Measurements from ENCODE around the gene SLC9A8. TPM values are rescaled to one million over a fixed set of nuclear protein-coding genes. Genes with fewer than 3 reads are reported as not detected.

Gene SLC9A8
- total and polyA plus RNA-seq, 2 donors (not counting 3 experiments of a cell fraction or from before 2014, with no cell fraction given), result 5.1 to 14.4 TPM

- Histone ChIP-seq H3K27me3 (ENCODE audit: control insufficient read depth in 2 of 2, insufficient read depth in 2 of 2, low read length in 2 of 2) (no peaks in the 10 kb centered on the region), H3K4me1 (ENCODE audit: control insufficient read depth, extremely low read depth, insufficient read depth, low read length) (no peaks in the 10 kb centered on the region), H3K79me2 (ENCODE audit: control insufficient read depth, insufficient read depth, low read length) (no peaks in the 10 kb centered on the region), H3K4me2 (ENCODE audit: insufficient read depth, low read length) (no peak overlapping the region), H3K9me3 (replicated peaks; ENCODE audit: control insufficient read depth, insufficient read depth, low read length) (no peaks in the 10 kb centered on the region), H3K4me3 (replicated peaks in 1 of 3; ENCODE audit: insufficient read depth in 1 of 3, low read depth in 1 of 3, low read length in 3 of 3) (no peak overlapping the region), H3K36me3 (ENCODE audit: control insufficient read depth in 2 of 2, extremely low read depth in 1 of 2, insufficient read depth in 2 of 2, low read length in 2 of 2) (peaks cover 0 to 3% of the 10 kb centered on the region in 2 experiments), H2AFZ (ENCODE audit: low read depth, low read length) (no peak overlapping the region), H4K20me1 (replicated peaks; ENCODE audit: control insufficient read depth, extremely low read depth, insufficient read depth, low read length) (no peaks in the 10 kb centered on the region), H3K9ac (replicated peaks; ENCODE audit: extremely low read depth, insufficient read depth, low read length) (no peak overlapping the region), H3K27ac (ENCODE audit: insufficient read depth, low read depth, low read length) (no peak overlapping the region), H3K9me1 (replicated peaks; ENCODE audit: control insufficient read depth, extremely low read depth, insufficient read depth, low read length) (no peaks in the 10 kb centered on the region)
- dilution Hi-C loops (cut with MboI; ENCODE audit: extremely low pct_ligation_motif_present, low sequenced_read_pairs) (loop anchor here (25.0 kb wide), 1 partner anchor 181 kb away; no protein-coding TSS in a partner anchor), intact Hi-C loops (cut with micrococcal nuclease) (no loop called here)
- CTCF ChIA-PET, result interaction anchor here (0.9 to 10.0 kb wide), 3 partner anchors 15 to 301 kb away, joined by 5 to 274 read pairs (median 54); no protein-coding TSS in a partner anchor
- DNase-seq (ENCODE audit: low read depth, low spot score) (no peak), FAIRE-seq (no peak)
- TF ChIP-seq, protein P1, sequence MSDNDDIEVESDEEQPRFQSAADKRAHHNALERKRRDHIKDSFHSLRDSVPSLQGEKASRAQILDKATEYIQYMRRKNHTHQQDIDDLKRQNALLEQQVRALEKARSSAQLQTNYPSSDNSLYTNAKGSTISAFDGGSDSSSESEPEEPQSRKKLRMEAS (IDR thresholded peaks at IDR 0.05; ENCODE audit: insufficient read depth, insufficient read length), result no peak
- TF ChIP-seq GATA2 (IDR thresholded peaks at IDR 0.05; ENCODE audit: insufficient read depth, insufficient read length, low read depth, low read length) (no peak), EZH2 (IDR thresholded peaks at IDR 0.05; ENCODE audit: borderline replicate concordance, low read depth, low read length, severe bottlenecking) (no peak), POLR2A (IDR thresholded peaks at IDR 0.05; ENCODE audit: low read depth, low read length) (no peak), MYC (IDR thresholded peaks at IDR 0.05; ENCODE audit: low read depth, low read length) (no peak), FOS (IDR thresholded peaks at IDR 0.05; ENCODE audit: borderline replicate concordance, insufficient read depth, low read length) (no peak), CTCF (IDR thresholded peaks at IDR 0.05; ENCODE audit: extremely low read depth in 1 of 2, insufficient read depth in 1 of 2, low read depth in 1 of 2, low read length in 2 of 2) (no peak), JUN (IDR thresholded peaks at IDR 0.05; ENCODE audit: borderline replicate concordance, insufficient read depth, insufficient read length, low read depth) (no peak), POLR2AphosphoS5 (IDR thresholded peaks at IDR 0.05; ENCODE audit: insufficient read depth, low read depth, low read length) (no peak)
- POLR2A ChIA-PET, result no interaction called here
- BruUV-seq (replicated peaks), result no TSS peak
Observed at GRCh38 chr20:49843139-49843538, 30.5 kb downstream of the SLC9A8 start.

Measured in endothelial cell of umbilical vein (primary cell).